Tibial nerve (tissue), 4 donors: ENCODE data around the gene HRH1.
A peak's percentile ranks its signal among the peaks of the same experiment; 100 is the strongest.

Source experiments
- CTCF ChIP-seq, 5 experiments: fragments of 200-600 bp in 3 of 5; fragments of 450-650 bp in 2 of 5; sonication (generic) in 3 of 5; IDR thresholded peaks; one replicate each; pipeline ENCODE4 v1.5.1; 2016 to 2019; ENCODE audit warnings: antibody characterized with exemption in 5 of 5, mild to moderate bottlenecking in 3 of 5, moderate library complexity in 2 of 5
- EP300 ChIP-seq, 2 donors: sonication (generic); formaldehyde crosslinking; IDR thresholded peaks; one replicate each; pipeline ENCODE4 v1.6.1; 2017; ENCODE audit warnings: antibody characterized with exemption in 2 of 2, mild to moderate bottlenecking in 1 of 2
- POLR2A ChIP-seq, 2 donors: fragments of 450-650 bp; IDR thresholded peaks; one replicate each; pipeline ENCODE4 v1.6.1; 2017; ENCODE audit warnings: antibody characterized with exemption in 2 of 2, mild to moderate bottlenecking in 2 of 2, moderate library complexity in 2 of 2

DNA sequence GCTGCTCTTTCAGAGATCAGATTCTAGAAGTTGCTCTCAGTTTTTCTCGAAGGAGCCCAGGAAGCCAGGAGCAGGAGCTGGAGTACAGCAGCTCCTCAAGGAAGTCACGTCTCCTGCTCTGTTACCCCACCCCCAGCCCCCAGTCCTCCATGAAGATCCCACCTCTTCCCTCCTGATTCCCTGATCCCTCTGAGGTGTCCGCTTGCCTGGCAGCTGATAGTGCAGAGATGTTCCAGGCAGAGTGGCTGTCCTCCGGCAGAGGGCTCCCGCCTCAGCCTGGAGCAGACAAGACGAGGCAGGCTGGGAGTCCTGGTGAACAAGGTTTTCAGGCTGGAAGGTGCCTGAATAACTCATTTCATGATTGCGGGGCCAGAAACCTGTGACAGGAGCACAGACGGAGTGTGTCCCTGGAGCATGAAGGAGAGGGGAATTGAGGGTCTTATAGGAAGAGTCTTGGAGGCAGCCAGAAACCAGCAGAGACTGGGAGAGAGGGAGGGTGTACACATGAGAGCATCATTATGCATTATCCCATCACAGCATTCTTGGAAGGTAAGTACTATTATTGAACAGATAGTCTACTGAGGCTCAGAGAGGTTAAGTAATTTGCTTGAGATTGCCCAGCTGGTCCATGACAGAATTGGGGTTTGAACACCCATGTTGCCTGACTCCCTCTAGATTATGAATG lies 1.2 kb downstream of the HRH1 start:
- TF ChIP-seq CTCF (IDR thresholded peaks at IDR 0.05) = peak; percentile 35 to 78 (median 59)
- TF ChIP-seq POLR2A (IDR thresholded peaks at IDR 0.05) = no peak
- peak in 1 of 2 donors; percentile 31 for TF ChIP-seq EP300 (IDR thresholded peaks at IDR 0.05)
